A549 (cell line): ENCODE data around the gene ANKRD33B.

Experiments
- FOSL2 ChIP-seq, 2 experiments: fragments of 450-650 bp in 1 of 2; fragments of >200 bp in 1 of 2; sonication (Bioruptor Twin) in 1 of 2; formaldehyde crosslinking; IDR thresholded peaks; 2 replicates each; pipeline versions ENCODE4 v1.5.0 to v1.6.1; 2016 to 2020; ENCODE audit warnings: mild to moderate bottlenecking in 1 of 2, moderate library complexity in 1 of 2
- RNF2 ChIP-seq: fragments of 200-600 bp; sonication (generic); IDR thresholded peaks from 2 replicates; pipeline ENCODE4 v1.6.1; 2016; ENCODE audit warnings: low read depth, mild to moderate bottlenecking, antibody characterized with exemption, moderate library complexity, borderline replicate concordance

GRCh38 chr5:10669983-10670382 lies 106.1 kb downstream of the ANKRD33B start:
- TF ChIP-seq RNF2 (no peak), FOSL2 (IDR thresholded peaks at IDR 0.05) (no peak), FOSL2 (CRISPR knock-in tag; IDR thresholded peaks at IDR 0.05) (no peak)
